Tongue (tissue), 2 donors: ENCODE measurements around the gene PCDHGC4. TPM values are rescaled to one million over a fixed set of nuclear protein-coding genes. Genes with fewer than 3 reads are reported as not detected.

Source experiments
- DNase-seq: peaks from one replicate; pipeline ENCODE4 v3.0.0-alpha.2; 2015
- total RNA-seq: library from RNA; depleted of rRNA; stranded (reverse); fragments of >200 nt; gene quantifications from one replicate; pipeline ENCODE4 v1.2.3, GENCODE V29; 2014

Gene PCDHGC4
- total RNA-seq, 1 donor from 2014 or later, result 7.9 TPM

- DNase-seq, result no peak
Measured at GRCh38 chr5:141529873-141530272, 45.0 kb downstream of the PCDHGC4 start.

GRCh38 chr5:141532726-141533125 is 47.9 kb downstream of the PCDHGC4 start:
- no peak for DNase-seq

GRCh38 chr5:141533897-141534296 is 49.1 kb downstream of the PCDHGC4 start:
- no peak for DNase-seq

GRCh38 chr5:141534492-141535213 is 49.8 kb downstream of the PCDHGC4 start:
- DNase-seq, result no peak

Other genes with a start within 250 kb of the PCDHGC4 start
- 9.9 TPM for gene PCDHB15, start 239.6 kb upstream of the PCDHGC4 start, total RNA-seq
- not detected for gene SLC25A2, start 181.0 kb upstream of the PCDHGC4 start, total RNA-seq
- gene TAF7, start 164.2 kb upstream of the PCDHGC4 start, total RNA-seq, result 93.2 TPM
- gene PCDHGA1, start 154.5 kb upstream of the PCDHGC4 start, total RNA-seq, result 1.8 TPM
- 3.7 TPM for gene PCDHGA2, start 146.3 kb upstream of the PCDHGC4 start, total RNA-seq
- 3.9 TPM for gene PCDHGA3, start 141.2 kb upstream of the PCDHGC4 start, total RNA-seq
- gene PCDHGB1, start 134.9 kb upstream of the PCDHGC4 start, total RNA-seq, result 3.7 TPM
- gene PCDHGA4, start 130.0 kb upstream of the PCDHGC4 start, total RNA-seq, result 3.9 TPM
- gene PCDHGB2, start 125.0 kb upstream of the PCDHGC4 start, total RNA-seq, result 4.2 TPM
- 6.1 TPM for gene PCDHGA5, start 120.9 kb upstream of the PCDHGC4 start, total RNA-seq
- 5.7 TPM for gene PCDHGB3, start 114.8 kb upstream of the PCDHGC4 start, total RNA-seq
- gene PCDHGA6, start 111.1 kb upstream of the PCDHGC4 start, total RNA-seq, result 4.8 TPM
- 6.3 TPM for gene PCDHGA7, start 102.3 kb upstream of the PCDHGC4 start, total RNA-seq
- 5.9 TPM for gene PCDHGB4, start 97.3 kb upstream of the PCDHGC4 start, total RNA-seq
- 3.0 TPM for gene PCDHGA8, start 92.4 kb upstream of the PCDHGC4 start, total RNA-seq
- 11.3 TPM for gene PCDHGB5, start 87.1 kb upstream of the PCDHGC4 start, total RNA-seq
- gene PCDHGA9, start 82.3 kb upstream of the PCDHGC4 start, total RNA-seq, result 12.2 TPM
- 9.3 TPM for gene PCDHGB6, start 77.0 kb upstream of the PCDHGC4 start, total RNA-seq
- 6.1 TPM for gene PCDHGA10, start 72.0 kb upstream of the PCDHGC4 start, total RNA-seq
- gene PCDHGB7, start 67.4 kb upstream of the PCDHGC4 start, total RNA-seq, result 10.3 TPM
- 7.5 TPM for gene PCDHGA11, start 64.0 kb upstream of the PCDHGC4 start, total RNA-seq
- 5.1 TPM for gene PCDHGA12, start 54.5 kb upstream of the PCDHGC4 start, total RNA-seq
- 104 TPM for gene PCDHGC3, start 9.1 kb upstream of the PCDHGC4 start, total RNA-seq
- gene PCDHGC5, start 4.1 kb downstream of the PCDHGC4 start, total RNA-seq, result 3.1 TPM
- gene DIAPH1, start 134.0 kb downstream of the PCDHGC4 start, total RNA-seq, result 33.2 TPM
- gene HDAC3, start 151.8 kb downstream of the PCDHGC4 start, total RNA-seq, result 33.2 TPM
- gene RELL2, start 152.0 kb downstream of the PCDHGC4 start, total RNA-seq, result 0.82 TPM
- 10.1 TPM for gene FCHSD1, start 166.4 kb downstream of the PCDHGC4 start, total RNA-seq
- 10.9 TPM for gene ARAP3, start 197.2 kb downstream of the PCDHGC4 start, total RNA-seq